Liver (tissue), 9 donors: ENCODE data around the gene GCDH. TPM values are rescaled to one million over a fixed set of nuclear protein-coding genes. Genes with fewer than 3 reads are reported as not detected.

Source experiments
- DNase-seq: peaks from one replicate; pipeline ENCODE4 v3.0.0-alpha.2; 2017; ENCODE audit warnings: low spot score
- H3K27ac ChIP-seq, 2 donors: one replicate each; pipeline ENCODE4 v1.7.0; 2013; ENCODE audit warnings: inconsistent platforms in 2 of 2, low read length in 2 of 2, control low read depth in 1 of 2, low read depth in 1 of 2, mild to moderate bottlenecking in 1 of 2
- H3K27me3 ChIP-seq, 4 donors: one replicate each; pipeline versions ENCODE4 v1.6.1 to v1.7.0; 2013; ENCODE audit warnings: low read length in 3 of 4, inconsistent platforms in 1 of 4, mild to moderate bottlenecking in 1 of 4, moderate library complexity in 1 of 4; ENCODE audit not compliant: control insufficient read depth in 4 of 4, insufficient read depth in 4 of 4
- H3K36me3 ChIP-seq, 4 donors: one replicate each; pipeline versions ENCODE4 v1.6.1 to v1.7.0; 2013; ENCODE audit warnings: low read length in 3 of 4, mild to moderate bottlenecking in 3 of 4, low read depth in 1 of 4, moderate library complexity in 1 of 4; ENCODE audit not compliant: control insufficient read depth in 4 of 4, insufficient read depth in 3 of 4
- H3K4me1 ChIP-seq, 4 donors: one replicate each; pipeline versions ENCODE4 v1.6.1 to v1.7.0; 2013; ENCODE audit warnings: low read length in 3 of 4, mild to moderate bottlenecking in 3 of 4, moderate library complexity in 1 of 4; ENCODE audit not compliant: control insufficient read depth in 4 of 4, insufficient read depth in 4 of 4
- H3K4me3 ChIP-seq, 3 donors: one replicate each; pipeline versions ENCODE4 v1.6.1 to v1.7.0; 2013; ENCODE audit warnings: low read length in 3 of 3, control low read depth in 1 of 3, low read depth in 1 of 3, mild to moderate bottlenecking in 1 of 3
- H3K9ac ChIP-seq, 2 donors: one replicate each; pipeline ENCODE4 v1.7.0; 2013; ENCODE audit warnings: low read length in 2 of 2, mild to moderate bottlenecking in 2 of 2, moderate library complexity in 2 of 2, control low read depth in 1 of 2, low read depth in 1 of 2
- H3K9me3 ChIP-seq, 4 donors: one replicate each; pipeline versions ENCODE4 v1.6.1 to v1.7.0; 2013; ENCODE audit warnings: low read length in 3 of 4; ENCODE audit not compliant: control insufficient read depth in 4 of 4
- EGR1 ChIP-seq, 2 donors: IDR thresholded peaks; 2 replicates each; pipeline ENCODE4 v1.6.1; 2016 to 2018; ENCODE audit warnings: antibody characterized with exemption in 2 of 2, low read depth in 2 of 2
- FOXA1 ChIP-seq: IDR thresholded peaks from 2 replicates; pipeline ENCODE4 v1.6.1; 2016; ENCODE audit warnings: antibody characterized with exemption
- FOXA2 ChIP-seq: IDR thresholded peaks from 2 replicates; pipeline ENCODE4 v1.6.1; 2016; ENCODE audit warnings: antibody characterized with exemption
- GABPA ChIP-seq, 2 donors: IDR thresholded peaks in 1 of 2; conservative IDR thresholded peaks in 1 of 2; 2 replicates each; pipeline ENCODE4 v1.6.1; 2016; ENCODE audit warnings: antibody characterized with exemption in 2 of 2, mild to moderate bottlenecking in 1 of 2, moderate library complexity in 1 of 2
- HNF4A ChIP-seq, 2 donors: conservative IDR thresholded peaks; 2 replicates each; pipeline ENCODE4 v1.6.1; 2016; ENCODE audit warnings: antibody characterized with exemption in 2 of 2, mild to moderate bottlenecking in 2 of 2
- HNF4G ChIP-seq: IDR thresholded peaks from 2 replicates; pipeline ENCODE4 v1.6.1; 2016; ENCODE audit warnings: antibody characterized with exemption
- JUND ChIP-seq, 2 donors: IDR thresholded peaks; 2 replicates each; pipeline ENCODE4 v1.6.1; 2016; ENCODE audit warnings: antibody characterized with exemption in 2 of 2
- NR2F2 ChIP-seq: IDR thresholded peaks from 2 replicates; pipeline ENCODE4 v1.6.1; 2016; ENCODE audit warnings: antibody characterized with exemption
- RAD21 ChIP-seq, 2 donors: IDR thresholded peaks; 2 replicates each; pipeline ENCODE4 v1.6.1; 2016; ENCODE audit warnings: antibody characterized with exemption in 2 of 2, mild to moderate bottlenecking in 2 of 2
- RXRA ChIP-seq, 2 donors: IDR thresholded peaks; 2 replicates each; pipeline ENCODE4 v1.6.1; 2017 to 2018; ENCODE audit warnings: antibody characterized with exemption in 2 of 2, mild to moderate bottlenecking in 1 of 2
- SP1 ChIP-seq: IDR thresholded peaks from 2 replicates; pipeline ENCODE4 v1.6.1; 2018; ENCODE audit warnings: antibody characterized with exemption, mild to moderate bottlenecking
- TAF1 ChIP-seq: conservative IDR thresholded peaks from 2 replicates; pipeline ENCODE4 v1.6.1; 2016; ENCODE audit warnings: antibody characterized with exemption, mild to moderate bottlenecking
- YY1 ChIP-seq: IDR thresholded peaks from 2 replicates; pipeline ENCODE4 v1.6.1; 2016; ENCODE audit warnings: antibody characterized with exemption, mild to moderate bottlenecking
- WGBS: extraction: QIAGEN DNeasy Blood & Tissue Kit; methylation state at CpG from one replicate; pipeline ENCODE4 v1.1.7; 2013; 5-methylcytosine and 5-hydroxymethylcytosine counted together
- polyA plus RNA-seq, 2 donors: library from polyadenylated mRNA; stranded (reverse) in 1 of 2; unstranded in 1 of 2; fragments of 200-250 nt in 1 of 2; fragments of >200 nt in 1 of 2; fragmentation: Nextera tagmentation in 1 of 2; extraction: Ambion mirVana in 1 of 2; gene quantifications; one replicate each; pipeline versions ENCODE4 v1.2.1 to v1.2.3, GENCODE V29; 2013 to 2015
- total RNA-seq, 2 donors: library from RNA; depleted of rRNA; stranded (reverse); fragments of >200 nt; gene quantifications; one replicate each; pipeline ENCODE4 v1.2.3, GENCODE V29; 2014
- TF ChIP-seq, protein P1 (sequence below): IDR thresholded peaks from 2 replicates; pipeline ENCODE4 v1.6.1; 2016; ENCODE audit warnings: antibody characterized with exemption
- TF ChIP-seq, protein P2 (sequence below): IDR thresholded peaks from 2 replicates; pipeline ENCODE4 v1.6.1; 2016; ENCODE audit warnings: antibody characterized with exemption, mild to moderate bottlenecking
- TF ChIP-seq, protein P3 (sequence below): IDR thresholded peaks from 2 replicates; pipeline ENCODE4 v1.6.1; 2016; ENCODE audit warnings: antibody characterized with exemption
- TF ChIP-seq, protein P4 (sequence below): IDR thresholded peaks from 2 replicates; pipeline ENCODE4 v1.6.1; 2016; ENCODE audit warnings: antibody characterized with exemption
- TF ChIP-seq, protein P5 (sequence below): fragments of 150-350 bp; IDR thresholded peaks from 2 replicates; pipeline ENCODE4 v1.5.1; 2017; ENCODE audit warnings: improper control_type of control experiment, low read depth, low read length; ENCODE audit not compliant: missing input control
- donor health status: healthy.
- donor health status: healthy.
- donor health status: healthy.
- donor health status: healthy.
- donor health status: healthy.

The GCDH gene
- total and polyA plus RNA-seq, 4 donors, result 65.8 to 118 (median 78.1) TPM

DNA sequence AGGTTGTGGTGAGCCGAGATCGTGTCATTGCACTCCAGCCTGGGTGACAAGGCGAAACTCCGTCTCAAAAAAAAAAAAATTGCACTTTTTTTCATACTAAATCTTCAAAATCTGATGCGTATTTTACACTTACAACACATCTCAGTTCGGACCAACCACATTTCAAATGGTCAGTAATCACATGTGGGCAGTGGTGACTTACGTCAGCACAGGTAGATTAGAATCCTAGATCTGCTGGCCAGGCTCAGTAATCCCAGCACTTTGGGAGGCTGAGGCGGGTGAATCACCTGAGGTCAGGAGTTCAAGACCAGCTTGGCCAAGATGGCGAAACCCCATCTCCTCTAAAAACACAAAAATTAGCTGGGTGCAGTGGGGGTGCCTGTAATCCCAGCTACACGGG is 44.1 kb downstream of the GCDH start:
- DNase-seq, result no peak
- Histone ChIP-seq H3K9me3 (no peaks in the 10 kb centered on the region), H3K36me3 (peaks cover 5 to 6% (median 6%) of the 10 kb centered on the region in 4 donors), H3K9ac (no peak overlapping the region), H3K4me1 (peaks cover 6 to 40% (median 30%) of the 10 kb centered on the region in 4 donors), H3K27ac (no peak overlapping the region), H3K4me3 (no peak overlapping the region), H3K27me3 (no peaks in the 10 kb centered on the region)
- 96% methylated on average over 10 of the region's 10 CpGs for WGBS
- TF ChIP-seq TAF1 (no peak), HNF4A (conservative IDR thresholded peaks at IDR 0.05) (no peak), FOXA2 (no peak), NR2F2 (no peak), RAD21 (IDR thresholded peaks at IDR 0.05) (no peak), GABPA (IDR thresholded peaks at IDR 0.05 in 1 of 2, conservative IDR thresholded peaks at IDR 0.05 in 1 of 2) (no peak), EGR1 (IDR thresholded peaks at IDR 0.05; ENCODE audit: low read depth in 2 of 2) (no peak), FOXA1 (no peak), HNF4G (no peak), JUND (IDR thresholded peaks at IDR 0.05) (no peak), RXRA (IDR thresholded peaks at IDR 0.05) (no peak), YY1 (no peak), SP1 (no peak)
- TF ChIP-seq, protein P1, sequence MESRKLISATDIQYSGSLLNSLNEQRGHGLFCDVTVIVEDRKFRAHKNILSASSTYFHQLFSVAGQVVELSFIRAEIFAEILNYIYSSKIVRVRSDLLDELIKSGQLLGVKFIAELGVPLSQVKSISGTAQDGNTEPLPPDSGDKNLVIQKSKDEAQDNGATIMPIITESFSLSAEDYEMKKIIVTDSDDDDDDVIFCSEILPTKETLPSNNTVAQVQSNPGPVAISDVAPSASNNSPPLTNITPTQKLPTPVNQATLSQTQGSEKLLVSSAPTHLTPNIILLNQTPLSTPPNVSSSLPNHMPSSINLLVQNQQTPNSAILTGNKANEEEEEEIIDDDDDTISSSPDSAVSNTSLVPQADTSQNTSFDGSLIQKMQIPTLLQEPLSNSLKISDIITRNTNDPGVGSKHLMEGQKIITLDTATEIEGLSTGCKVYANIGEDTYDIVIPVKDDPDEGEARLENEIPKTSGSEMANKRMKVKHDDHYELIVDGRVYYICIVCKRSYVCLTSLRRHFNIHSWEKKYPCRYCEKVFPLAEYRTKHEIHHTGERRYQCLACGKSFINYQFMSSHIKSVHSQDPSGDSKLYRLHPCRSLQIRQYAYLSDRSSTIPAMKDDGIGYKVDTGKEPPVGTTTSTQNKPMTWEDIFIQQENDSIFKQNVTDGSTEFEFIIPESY, result no peak
- TF ChIP-seq, protein P2, sequence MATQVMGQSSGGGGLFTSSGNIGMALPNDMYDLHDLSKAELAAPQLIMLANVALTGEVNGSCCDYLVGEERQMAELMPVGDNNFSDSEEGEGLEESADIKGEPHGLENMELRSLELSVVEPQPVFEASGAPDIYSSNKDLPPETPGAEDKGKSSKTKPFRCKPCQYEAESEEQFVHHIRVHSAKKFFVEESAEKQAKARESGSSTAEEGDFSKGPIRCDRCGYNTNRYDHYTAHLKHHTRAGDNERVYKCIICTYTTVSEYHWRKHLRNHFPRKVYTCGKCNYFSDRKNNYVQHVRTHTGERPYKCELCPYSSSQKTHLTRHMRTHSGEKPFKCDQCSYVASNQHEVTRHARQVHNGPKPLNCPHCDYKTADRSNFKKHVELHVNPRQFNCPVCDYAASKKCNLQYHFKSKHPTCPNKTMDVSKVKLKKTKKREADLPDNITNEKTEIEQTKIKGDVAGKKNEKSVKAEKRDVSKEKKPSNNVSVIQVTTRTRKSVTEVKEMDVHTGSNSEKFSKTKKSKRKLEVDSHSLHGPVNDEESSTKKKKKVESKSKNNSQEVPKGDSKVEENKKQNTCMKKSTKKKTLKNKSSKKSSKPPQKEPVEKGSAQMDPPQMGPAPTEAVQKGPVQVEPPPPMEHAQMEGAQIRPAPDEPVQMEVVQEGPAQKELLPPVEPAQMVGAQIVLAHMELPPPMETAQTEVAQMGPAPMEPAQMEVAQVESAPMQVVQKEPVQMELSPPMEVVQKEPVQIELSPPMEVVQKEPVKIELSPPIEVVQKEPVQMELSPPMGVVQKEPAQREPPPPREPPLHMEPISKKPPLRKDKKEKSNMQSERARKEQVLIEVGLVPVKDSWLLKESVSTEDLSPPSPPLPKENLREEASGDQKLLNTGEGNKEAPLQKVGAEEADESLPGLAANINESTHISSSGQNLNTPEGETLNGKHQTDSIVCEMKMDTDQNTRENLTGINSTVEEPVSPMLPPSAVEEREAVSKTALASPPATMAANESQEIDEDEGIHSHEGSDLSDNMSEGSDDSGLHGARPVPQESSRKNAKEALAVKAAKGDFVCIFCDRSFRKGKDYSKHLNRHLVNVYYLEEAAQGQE, result no peak
- TF ChIP-seq, protein P3, sequence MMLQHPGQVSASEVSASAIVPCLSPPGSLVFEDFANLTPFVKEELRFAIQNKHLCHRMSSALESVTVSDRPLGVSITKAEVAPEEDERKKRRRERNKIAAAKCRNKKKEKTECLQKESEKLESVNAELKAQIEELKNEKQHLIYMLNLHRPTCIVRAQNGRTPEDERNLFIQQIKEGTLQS, result no peak
- TF ChIP-seq, protein P4, sequence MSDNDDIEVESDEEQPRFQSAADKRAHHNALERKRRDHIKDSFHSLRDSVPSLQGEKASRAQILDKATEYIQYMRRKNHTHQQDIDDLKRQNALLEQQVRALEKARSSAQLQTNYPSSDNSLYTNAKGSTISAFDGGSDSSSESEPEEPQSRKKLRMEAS, result no peak
- TF ChIP-seq, protein P5, sequence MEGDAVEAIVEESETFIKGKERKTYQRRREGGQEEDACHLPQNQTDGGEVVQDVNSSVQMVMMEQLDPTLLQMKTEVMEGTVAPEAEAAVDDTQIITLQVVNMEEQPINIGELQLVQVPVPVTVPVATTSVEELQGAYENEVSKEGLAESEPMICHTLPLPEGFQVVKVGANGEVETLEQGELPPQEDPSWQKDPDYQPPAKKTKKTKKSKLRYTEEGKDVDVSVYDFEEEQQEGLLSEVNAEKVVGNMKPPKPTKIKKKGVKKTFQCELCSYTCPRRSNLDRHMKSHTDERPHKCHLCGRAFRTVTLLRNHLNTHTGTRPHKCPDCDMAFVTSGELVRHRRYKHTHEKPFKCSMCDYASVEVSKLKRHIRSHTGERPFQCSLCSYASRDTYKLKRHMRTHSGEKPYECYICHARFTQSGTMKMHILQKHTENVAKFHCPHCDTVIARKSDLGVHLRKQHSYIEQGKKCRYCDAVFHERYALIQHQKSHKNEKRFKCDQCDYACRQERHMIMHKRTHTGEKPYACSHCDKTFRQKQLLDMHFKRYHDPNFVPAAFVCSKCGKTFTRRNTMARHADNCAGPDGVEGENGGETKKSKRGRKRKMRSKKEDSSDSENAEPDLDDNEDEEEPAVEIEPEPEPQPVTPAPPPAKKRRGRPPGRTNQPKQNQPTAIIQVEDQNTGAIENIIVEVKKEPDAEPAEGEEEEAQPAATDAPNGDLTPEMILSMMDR, result no peak
